GM19395 (cell line): Measurements from ENCODE around the gene TADA2A.
A peak's percentile ranks its signal among the peaks of the same experiment; 100 is the strongest.
"Not testable (repeated sequence)": the region's sequence is repeated elsewhere in the genome, so short reads cannot be mapped to it uniquely, and the experiment has no call there.

Experiments
- ATAC-seq: cut with Tn5 transposase; IDR thresholded peaks from one replicate; pipeline ENCODE4 v1.9.1; 2021; ENCODE audit warnings: mild to moderate bottlenecking, moderate library complexity; ENCODE audit not compliant: unreplicated experiment

TADA2A gene

DNA sequence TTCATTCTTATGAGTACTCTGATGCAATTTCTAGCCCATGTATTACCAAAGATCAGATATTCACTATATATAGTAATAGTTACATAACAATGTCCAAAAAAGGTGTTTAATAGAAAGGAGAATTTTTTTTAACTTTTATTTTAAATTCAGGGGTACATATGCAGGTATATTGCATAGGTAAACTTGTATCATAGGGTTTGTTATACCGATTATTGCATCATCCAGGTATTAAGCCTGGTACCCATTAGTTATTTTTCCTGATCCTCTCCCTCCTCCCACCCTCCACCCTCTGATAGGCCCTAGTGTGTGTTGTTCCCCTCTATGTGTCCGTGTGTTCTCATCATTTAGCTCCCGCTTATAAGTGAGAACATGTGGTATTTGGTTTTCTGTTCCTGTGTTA lies 51.1 kb downstream of the TADA2A start:
- ATAC-seq, result not testable (repeated sequence)

DNA sequence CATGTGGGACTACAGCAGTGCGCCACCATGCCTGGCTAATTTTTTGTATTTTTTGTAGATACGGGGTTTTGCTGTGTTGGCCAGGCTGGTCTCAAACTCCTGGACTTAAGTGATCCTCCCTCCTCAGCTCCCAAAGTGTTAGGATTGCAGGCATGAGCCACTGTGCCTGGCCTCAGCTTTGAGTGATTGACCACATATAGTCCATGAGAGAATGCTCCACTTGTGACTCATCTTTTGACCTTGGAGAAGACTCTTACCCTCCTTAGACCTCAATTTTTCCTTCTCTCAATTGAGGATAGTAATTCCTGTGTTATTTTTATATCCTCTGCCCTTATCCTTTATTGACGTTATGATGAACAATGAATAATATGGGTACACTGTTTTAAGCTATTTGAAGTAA lies 52.1 kb downstream of the TADA2A start:
- ATAC-seq, result no peak

DNA sequence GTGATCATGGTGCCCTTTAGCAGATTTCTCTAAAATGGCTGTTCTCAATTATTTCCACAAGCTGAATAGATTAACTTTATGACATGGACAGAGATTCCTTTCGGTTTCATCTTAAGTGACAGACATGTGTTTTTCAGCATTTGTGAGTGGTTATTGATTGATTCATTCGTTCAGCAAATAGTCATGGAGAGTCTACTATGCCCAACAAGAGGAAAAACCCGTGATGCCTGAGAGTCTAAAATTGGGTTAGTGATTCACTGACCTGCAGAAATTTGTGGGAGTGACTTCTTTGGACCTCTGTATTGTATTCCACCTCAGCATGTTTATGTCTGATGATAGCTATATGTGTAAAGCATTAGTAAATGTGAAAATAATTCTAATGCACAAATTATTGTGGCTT lies 55.0 kb downstream of the TADA2A start:
- ATAC-seq, result no peak

DNA sequence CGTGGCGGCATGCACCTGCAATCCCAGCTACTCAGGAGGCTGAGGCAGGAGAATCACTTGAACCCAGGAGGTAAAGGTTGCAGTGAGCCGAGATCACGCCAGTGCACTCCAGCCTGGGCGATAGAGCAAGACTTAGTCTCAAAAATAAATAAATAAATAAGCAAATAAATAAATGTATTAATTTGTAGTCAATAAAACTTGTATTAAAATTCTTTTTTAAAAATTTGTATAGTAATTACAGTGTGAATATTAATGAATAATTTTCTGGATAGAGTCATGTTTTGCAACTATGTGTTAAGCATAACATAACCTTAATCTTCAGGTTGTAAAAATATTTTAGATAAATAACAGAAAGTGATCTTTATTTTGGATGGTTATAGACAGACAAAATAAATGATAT lies 55.8 kb downstream of the TADA2A start:
- no peak for ATAC-seq

DNA sequence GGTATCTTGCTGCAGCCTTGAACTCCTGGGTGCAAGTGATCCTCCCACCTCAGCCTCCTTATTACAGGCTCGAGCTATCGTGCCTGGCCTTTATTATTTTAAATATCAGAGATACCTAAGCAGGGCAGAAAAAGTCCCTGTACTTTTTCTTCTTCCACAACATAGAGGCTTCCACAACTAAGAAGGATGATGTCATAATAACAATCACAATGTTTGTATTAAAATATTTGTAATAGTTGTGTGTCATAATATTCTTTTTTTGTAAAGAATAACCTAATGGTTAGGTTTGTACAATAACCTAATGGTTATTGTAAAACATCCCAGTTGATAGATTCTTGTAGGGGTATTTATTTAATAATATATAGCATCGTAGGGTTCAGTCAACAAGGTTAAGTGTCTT lies 56.4 kb downstream of the TADA2A start:
- ATAC-seq, result no peak

DNA sequence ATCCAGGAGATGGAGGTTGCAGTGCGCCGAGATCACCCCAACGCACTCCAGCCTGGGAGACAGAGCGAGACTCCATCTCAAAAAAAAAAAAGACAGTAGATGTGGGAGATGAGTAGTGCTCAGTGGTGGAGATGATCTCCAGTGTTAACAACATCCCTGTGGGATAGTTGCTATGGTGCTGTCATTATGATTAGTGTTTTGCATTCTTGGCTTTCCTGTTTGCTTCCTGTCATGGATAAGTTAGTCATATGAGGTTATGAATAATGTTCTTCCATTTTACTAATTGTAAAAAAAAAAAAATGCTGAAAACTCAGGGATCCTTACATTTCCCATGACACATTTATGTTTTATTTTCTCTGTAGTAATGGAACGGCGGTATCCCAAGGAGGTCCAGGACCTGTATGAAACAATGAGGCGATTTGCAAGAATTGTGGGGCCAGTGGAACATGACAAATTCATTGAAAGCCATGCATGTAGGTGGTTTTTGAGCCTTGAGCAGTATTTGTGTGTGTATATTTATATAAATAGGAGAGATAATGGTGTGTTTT lies 58.5 kb downstream of the TADA2A start:
- ATAC-seq, result no peak

DNA sequence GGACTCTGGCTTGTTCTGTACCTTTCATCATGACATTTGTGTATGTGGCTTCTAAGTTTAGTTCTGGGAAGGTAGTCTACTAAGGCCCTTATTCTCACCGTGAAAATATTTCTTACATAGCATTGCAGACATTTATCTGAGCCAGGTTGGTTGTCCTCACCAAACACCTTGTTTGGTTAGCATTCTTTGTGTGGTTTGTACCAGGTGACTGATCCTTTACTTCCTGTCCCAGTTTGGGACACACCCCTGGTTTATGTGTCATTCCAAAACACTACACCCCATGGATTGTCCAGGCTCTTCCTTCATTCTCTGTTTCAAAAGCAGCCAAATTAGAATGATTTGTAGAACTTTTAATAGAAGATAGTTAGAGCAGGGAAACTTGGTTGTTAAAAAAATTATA lies 59.8 kb downstream of the TADA2A start:
- ATAC-seq, result no peak

DNA sequence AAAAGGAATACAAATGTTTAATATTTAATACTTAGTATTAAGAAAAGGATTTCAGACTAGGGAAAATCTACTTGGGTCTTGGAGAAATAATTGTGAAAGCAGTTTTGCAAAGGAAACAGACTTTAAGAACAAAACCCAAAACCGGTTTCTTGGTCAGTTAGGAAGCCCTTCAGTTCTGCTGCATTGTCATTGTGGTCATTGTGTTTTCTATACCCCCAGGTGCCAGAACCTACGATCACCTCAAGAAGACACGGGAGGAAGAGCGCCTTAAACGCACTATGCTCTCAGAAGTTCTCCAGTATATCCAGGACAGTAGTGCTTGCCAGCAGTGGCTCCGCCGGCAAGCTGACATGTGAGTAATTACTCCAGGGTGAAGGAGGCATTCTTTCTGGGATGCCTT lies 63.5 kb downstream of the TADA2A start:
- no peak for ATAC-seq

DNA sequence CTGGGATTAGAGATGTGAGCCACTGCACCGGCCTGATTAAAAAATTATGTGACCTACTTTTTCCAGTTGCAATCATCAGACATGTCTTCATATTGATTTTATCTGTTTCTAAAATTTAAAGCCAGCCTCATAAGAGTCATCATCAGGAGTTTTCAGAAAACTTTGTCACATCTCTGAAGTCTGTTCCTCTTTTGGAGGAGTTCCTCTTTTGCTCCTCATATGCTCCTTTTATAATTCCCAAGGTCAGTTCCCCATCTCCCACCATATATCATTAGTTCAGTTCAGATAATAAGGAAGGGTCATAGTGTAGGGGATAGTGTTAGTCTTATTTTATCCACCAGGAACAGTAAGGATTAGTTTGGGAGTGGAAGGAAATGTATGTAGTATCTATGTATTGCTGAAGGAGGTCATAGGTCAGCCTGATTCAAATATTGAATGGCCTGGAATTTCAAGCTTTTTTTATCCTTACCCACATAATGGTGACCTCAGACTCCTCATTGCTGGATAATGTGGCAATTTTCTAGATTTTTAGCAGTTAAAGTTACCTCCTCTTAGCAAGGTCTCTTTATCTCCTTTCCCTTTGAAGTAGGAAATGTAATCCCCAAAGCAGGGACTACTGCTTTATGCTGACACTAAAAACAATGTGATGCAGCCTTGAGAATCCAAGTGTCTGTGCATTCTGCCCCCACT lies 69.2 kb downstream of the TADA2A start:
- ATAC-seq, result no peak

DNA sequence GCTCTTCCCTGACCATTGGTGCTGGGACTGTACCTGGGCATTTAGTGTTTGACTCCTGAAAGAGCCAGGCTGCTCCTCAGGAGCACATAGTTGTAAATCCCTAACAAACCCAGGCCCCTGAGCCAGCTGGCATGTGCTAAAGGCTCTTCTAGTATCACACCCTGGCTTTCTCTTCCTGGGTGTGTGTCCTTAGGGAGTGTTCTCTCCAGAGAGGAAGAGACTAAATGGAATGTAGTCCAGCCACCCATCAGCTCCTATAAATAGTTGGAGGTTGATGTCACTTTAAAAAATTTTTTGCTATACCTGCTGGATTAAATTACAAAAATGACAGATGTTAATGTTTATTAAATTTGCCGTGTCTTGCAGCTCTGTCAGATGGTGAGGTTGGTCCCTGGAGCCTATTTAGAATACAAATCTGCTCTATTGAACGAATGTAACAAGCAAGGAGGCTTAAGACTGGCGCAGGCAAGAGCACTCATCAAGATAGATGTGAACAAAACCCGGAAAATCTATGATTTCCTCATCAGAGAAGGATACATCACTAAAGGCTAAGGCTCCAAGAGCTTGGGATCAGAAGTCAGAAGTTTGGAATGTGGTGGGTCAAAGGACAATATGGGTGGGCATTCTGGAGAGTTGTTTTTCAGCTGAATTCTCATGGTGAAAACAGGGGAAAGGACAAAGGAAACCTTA lies 69.9 kb downstream of the TADA2A start:
- no peak for ATAC-seq

DNA sequence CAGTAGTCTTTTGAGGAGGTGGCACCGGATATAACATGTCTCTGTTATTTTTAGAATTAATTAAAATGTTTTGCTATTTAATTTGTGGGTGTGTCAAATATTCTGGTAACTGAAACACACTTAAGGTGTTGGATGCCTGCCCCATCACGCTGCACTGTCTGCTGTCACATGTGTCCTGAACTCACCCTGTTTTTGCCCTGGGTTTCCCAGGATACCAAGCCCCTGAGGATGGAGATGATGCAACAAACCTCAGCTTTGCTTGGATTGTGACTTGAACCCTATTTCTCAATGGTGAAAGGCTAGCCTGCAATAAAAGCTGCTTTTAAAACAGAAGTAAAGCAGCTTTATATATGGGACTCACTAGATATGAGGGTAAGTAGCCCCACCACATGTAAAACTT lies 71.5 kb downstream of the TADA2A start:
- ATAC-seq, result no peak

DNA sequence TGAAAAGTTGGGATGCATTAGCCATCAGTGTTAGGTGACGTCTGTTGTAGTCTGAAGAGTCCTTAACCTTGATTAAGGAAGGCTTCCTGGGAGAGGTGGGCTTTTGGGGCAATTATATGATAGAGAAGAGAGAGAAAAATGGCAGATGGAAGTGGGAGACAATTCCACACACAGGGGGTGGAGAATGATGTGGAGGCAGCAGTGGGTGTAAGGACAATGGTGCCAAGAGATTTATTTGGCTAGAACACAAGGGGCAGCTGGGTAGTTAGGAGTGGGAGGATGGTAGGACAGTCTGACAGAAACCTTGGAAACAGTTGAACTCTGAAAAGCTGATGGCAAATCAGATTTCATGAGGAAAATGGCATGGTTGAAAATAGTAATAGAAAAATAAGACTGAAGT lies 72.3 kb downstream of the TADA2A start:
- ATAC-seq, result no peak

DNA sequence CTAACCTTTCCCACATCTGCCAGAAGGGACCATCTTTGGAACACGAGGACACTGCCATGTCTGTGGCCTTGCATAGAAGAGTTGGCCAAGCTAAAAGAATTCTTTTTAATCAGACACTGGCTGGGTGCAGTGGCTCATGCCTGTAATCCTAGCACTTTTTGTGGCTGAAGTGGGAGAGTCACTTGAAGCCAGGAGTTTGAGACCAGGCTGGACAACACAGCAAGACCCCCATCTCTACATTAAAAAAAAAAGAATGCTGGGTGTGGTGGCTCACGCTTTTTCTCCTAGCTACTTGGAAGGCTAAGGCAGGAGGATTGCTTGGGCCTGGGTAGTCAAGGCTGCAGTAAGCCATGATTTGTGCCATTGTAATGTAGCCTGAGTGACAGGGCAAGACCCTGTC lies 73.7 kb downstream of the TADA2A start:
- no peak for ATAC-seq

DNA sequence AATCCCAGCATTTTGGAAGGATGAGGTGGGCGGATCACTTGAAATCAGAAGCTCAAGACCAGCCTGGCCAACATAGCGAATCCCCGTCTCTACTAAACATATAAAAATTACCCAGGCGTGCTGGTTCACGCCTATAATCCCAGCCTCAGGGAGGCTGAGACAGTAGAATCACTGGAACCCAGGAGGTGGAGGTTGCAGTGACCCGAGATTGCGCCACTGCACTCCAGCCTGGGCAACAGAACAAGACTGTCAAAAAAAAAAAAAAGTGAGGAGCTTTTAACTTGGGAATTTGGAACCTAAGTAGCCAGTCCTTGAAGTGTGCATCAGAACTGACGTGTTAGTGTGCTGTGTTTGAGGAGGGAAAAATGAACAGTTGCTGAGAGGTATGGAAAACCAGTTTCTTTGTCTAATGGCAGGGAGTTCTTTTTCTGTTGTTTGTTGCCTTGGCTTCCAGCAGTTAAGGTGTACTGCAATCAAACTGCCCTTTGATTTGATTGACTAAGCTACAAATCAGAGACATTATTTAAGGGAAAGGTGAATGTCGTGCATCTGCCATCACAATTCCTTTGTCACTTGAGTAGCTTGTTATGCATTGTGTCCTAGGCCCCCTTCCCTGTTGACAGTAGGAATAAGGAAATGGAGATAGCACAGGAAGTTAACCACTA lies 74.4 kb downstream of the TADA2A start:
- ATAC-seq, result no peak

DNA sequence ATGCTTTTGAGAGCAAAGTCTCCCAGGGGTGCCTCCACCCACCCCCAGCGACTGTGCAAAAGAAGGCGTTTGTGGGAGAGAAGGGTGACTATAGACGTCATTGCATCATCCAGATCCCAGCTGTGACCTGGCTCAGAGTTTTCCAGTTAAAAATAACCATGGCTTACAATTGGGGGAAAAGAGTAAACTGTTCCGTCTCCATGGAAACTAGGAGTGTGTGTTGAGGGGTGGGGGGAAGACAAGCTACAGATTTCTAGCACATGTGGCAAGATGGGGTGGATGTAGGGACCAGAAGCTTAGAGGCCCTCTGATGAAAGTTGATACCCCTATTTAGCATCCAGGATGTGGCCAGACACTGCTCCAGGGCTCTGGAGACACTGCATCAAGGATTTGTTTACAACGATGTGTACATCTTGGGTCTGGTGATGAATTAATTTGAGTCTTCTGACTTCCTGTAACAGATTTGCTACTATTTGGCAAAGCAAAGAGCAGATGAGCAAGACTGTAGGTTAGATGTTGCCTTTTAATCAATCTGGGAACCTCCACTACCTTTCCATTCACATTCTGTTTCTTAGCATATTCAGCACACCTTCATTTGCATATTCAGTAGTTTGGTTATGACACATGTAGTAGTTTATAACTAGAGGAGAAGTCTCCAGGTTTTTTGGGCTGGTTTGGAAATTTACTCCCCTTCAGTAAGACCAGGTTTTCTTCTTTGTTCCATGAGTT lies 76.8 kb downstream of the TADA2A start:
- no peak for ATAC-seq

DNA sequence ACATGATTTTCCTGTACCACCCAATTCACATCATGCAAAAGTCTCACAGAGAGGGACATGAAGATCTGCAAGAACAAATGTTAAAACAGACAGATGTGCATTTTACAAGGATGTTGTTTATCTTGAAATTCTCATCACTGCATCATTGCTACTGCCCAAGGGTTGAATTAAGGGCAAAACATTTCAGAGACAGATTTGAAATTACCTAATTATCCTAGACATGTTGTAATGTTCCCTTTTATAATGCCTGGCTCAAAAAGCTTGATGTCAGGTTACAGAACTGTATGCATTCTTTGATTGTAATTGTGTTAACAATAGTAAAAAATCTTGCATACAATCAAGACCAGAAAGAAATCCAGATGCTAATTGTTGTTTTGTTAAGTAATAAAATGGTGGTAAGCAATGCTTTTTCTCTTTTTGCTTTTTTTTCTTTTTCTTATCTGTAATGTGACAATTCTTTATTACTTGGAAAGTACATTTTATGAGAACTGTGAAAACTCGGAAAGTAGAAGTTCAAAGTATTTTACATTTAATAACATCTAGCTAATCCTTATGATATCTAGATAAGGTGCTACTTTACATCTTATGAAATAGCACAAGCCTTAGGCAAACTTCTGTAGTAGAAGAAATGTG lies 79.4 kb downstream of the TADA2A start:
- no peak for ATAC-seq

DNA sequence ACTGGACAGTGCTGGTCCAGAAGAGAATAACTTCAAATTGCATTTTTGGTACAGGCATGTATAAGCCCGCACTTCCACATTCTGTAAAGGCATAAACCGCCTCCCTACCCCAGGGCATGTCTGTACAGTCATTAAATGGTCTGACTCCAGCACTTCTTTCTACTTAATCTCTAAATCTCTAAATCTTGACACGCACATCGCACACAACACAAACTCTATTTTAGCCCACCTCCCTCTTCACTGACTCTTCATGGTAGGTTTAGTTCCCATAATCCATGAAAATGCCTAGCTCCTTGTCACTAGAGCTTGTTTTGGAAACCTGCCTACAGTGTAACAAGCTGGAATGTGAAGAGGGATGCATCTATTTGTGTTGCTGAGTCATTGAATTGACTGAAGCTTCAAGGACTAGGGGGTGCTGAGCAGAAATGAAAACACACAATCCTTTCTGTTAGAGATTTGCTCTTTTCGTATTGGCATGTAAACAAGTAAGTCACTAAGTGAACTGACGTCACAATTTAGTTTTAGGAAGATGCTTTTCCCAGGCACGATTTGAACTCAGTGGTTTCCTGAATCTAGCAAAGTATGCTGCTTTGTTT lies 81.4 kb downstream of the TADA2A start:
- no peak for ATAC-seq

DNA sequence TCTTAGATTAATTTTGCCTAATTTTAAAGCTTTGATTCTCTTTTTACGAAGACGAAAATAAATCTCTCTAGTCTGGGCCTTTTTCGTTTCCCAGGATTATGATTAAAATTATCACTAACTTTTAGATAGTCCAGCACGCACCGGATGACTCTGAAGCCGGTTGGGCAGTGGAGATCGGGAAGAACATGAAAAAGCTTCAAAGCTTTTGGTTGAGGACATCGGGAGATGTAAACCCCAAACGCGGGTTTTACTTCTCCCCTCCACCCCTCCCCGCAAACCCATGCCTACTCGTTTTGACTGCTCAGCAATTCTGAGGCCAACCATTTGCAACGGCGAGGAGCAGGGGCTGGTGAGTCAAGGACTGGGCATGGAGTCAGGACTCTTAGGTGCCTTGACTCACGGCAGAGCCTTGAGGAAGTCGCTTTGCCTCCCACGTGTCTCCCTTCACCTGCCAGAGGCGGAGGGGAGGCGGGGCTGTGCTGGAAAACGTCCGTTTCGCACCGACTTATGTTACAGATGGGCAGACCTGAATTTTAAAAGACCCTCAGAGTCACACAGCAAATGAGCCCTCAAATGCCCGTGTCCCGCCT lies 82.0 kb downstream of the TADA2A start:
- ATAC-seq, result no peak

DNA sequence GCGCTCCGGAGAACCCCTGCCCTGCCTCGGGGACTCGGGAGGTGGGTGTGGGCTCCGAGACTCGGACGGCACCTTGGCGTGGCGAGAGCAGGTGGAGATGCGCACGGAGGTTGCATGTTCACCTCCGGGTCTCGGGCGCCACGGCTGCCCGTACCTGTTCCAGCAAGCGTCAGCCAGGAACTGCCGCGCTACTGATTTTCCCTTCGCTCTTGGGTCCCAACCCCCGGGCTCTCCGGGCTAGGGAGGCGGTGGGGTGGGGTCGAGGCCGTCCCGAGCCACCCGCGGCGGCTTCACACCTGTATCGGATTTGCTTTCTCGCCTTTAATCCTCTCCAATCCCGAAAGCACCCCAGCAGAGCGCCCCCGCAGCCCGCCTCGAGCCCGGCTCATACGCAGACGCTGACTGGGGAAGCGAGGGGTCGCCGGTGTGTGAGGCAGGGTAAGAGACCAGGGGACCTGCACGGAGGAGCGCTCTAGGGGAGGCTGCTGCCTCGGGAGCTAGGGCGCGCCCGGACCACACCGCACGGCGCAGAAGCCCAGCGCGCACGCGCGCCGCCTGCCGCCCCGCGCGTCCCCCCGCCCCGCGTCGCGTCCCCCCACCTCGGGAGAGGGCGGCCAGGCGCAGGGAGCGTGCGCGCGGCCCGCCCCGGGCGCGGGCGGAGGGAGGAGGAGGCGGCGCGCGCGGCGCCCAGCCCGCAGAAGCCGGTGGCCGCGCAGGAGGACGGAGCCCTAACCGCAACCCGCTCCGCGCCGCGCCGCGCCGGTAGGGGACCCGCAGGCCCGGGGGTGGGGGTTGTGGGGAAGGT lies 82.7 kb downstream of the TADA2A start, which contains the start of gene DUSP14:
Gene DUSP14 (plus strand): TSS at position 695 of the 805 bp plus-strand sequence. CDS start 22,382 bp downstream, outside the sequence.
- ATAC-seq, result peak; percentile 67
